ENCODE results near the gene MINDY2. TPM values are rescaled to one million over a fixed set of nuclear protein-coding genes. Genes with fewer than 3 reads are reported as not detected.
A peak's percentile ranks its signal among the peaks of the same experiment; 100 is the strongest.
"Not testable (repeated sequence)": the region's sequence is repeated elsewhere in the genome, so short reads cannot be mapped to it uniquely, and the experiment has no call there.

The MINDY2 gene
- polyA plus RNA-seq, 1 donor from 2014 or later, result 14.1 TPM

DNA sequence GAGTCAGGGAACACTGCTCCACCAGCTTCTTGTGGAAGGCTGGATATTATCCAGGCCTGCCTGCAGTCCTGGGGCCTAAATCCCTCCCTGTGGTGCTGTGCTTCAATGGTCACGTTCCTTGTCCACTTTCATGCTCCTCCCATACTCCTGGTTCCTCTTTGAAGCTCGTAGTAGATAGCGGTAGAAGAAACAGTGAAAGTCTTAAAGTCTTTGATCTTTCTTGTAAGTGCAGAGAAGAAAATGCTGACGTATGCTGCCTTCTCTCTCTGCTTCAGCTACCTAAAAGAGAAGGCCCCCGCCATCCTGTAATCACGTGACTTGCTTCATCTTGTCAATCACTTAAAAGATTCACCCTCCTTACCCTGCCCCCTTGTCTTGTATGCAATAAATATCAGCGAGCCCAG, 2.5 kb upstream of the MINDY2 start:
- H3K27me3 Mint-ChIP-seq, H3K27ac Mint-ChIP-seq: not testable (repeated sequence)

DNA sequence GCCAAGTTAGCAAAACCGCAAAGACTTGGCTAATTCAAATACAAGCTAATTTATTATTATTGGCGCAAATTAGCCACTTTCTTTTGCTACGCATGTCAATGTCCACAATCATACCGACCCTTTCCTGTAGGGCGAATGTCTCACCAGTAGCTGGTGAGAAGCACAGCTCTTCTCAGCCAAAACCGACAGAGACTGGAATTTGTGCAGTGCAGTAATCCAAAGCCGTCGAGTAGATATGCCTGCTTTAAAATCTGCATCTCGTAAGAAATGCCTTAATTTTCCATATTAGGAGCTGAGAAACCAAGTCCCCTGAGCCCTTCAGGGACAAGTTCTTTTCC, 614 bp upstream of the MINDY2 start:
- no peaks in the 10 kb centered on the region for H3K27me3 Mint-ChIP-seq
- peaks cover 3% of the 10 kb centered on the region for H3K36me3 Mint-ChIP-seq
- H3K9me3 Mint-ChIP-seq, result no peaks in the 10 kb centered on the region
- H3K4me3 Mint-ChIP-seq, result peak overlapping the region in 2 of 4 donors; percentile 91 to 98
- peaks cover 9 to 10% (median 10%) of the 10 kb centered on the region in 3 donors for H3K4me1 Mint-ChIP-seq
- H3K27ac Mint-ChIP-seq, result peak overlapping the region; percentile 74 to 96 (median 93)

More for the DNA sequence above, 2.5 kb upstream of the MINDY2 start:
- not testable (repeated sequence) for H3K9me3 Mint-ChIP-seq, H3K4me1 Mint-ChIP-seq, H3K36me3 Mint-ChIP-seq
- H3K4me3 Mint-ChIP-seq, result peak overlapping the region in 2 of 4 donors; percentile 40 to 43

DNA sequence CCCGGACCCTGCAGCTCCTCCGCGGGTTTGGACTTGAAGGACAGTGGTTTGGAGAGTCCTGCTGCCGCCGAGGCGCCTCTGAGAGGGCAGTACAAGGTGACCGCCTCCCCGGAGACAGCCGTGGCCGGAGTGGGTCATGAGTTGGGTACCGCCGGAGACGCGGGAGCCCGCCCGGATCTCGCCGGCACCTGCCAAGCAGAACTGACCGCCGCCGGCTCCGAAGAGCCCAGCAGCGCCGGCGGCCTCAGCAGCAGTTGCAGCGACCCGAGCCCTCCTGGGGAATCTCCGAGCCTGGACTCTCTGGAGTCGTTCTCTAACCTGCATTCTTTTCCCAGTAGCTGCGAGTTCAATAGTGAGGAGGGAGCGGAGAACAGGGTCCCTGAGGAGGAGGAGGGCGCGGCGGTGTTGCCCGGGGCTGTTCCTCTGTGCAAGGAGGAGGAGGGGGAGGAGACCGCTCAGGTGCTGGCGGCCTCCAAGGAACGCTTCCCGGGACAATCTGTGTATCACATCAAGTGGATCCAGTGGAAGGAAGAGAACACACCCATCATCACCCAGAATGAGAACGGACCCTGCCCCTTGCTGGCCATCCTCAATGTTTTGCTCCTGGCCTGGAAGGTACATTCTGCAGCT, 634 bp downstream of the MINDY2 start:
- Mint-ChIP-seq H3K36me3 (no peaks in the 10 kb centered on the region), H3K4me3 (peak overlapping the region in 2 of 4 donors; percentile 91 to 98), H3K4me1 (peaks cover 9 to 10% (median 10%) of the 10 kb centered on the region in 3 donors), H3K27ac (peak overlapping the region; percentile 73 to 94 (median 74)), H3K27me3 (no peaks in the 10 kb centered on the region), H3K9me3 (no peaks in the 10 kb centered on the region)

- Mint-ChIP-seq H3K27me3 (no peaks in the 10 kb centered on the region), H3K36me3 (no peaks in the 10 kb centered on the region), H3K27ac (no peak overlapping the region), H3K4me1 (peaks cover 15 to 17% (median 16%) of the 10 kb centered on the region in 3 donors), H3K9me3 (no peaks in the 10 kb centered on the region), H3K4me3 (peak overlapping the region in 2 of 4 donors; percentile 38 to 98)
Observed at GRCh38 chr15:58773024-58773423, 1.9 kb downstream of the MINDY2 start.

DNA sequence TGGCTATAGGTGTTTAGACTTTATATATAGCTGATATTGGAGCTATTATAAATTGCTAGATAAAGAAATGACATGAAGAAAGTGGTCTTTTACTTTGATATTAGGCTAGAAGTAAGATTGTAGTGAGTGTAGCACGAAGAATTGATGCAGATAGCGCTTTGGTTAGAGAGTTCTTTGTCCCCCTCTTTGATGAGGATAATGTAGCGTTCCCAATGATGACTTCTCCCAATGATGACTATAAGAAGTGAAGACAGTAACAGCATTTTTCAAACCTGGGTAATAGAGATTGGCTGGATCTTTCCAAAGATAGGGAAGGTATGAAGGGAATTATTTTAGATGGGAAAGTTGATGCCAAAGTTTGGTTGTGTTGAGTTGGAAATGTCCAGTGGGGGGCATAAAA, 4.3 kb downstream of the MINDY2 start:
- Mint-ChIP-seq H3K4me1 (peaks cover 14 to 16% (median 16%) of the 10 kb centered on the region in 3 donors), H3K4me3 (no peak overlapping the region), H3K36me3 (no peaks in the 10 kb centered on the region), H3K9me3 (no peaks in the 10 kb centered on the region), H3K27ac (no peak overlapping the region), H3K27me3 (no peaks in the 10 kb centered on the region)

GRCh38 chr15:58777107-58777506, 6.0 kb downstream of the MINDY2 start:
- Mint-ChIP-seq H3K27ac (peak overlapping the region in 1 of 3 donors; percentile 25), H3K36me3 (peaks cover 2% of the 10 kb centered on the region), H3K4me3 (peak overlapping the region in 3 of 4 donors; percentile 18 to 51 (median 24)), H3K4me1 (peaks cover 14 to 16% (median 16%) of the 10 kb centered on the region in 3 donors), H3K9me3 (no peaks in the 10 kb centered on the region), H3K27me3 (no peaks in the 10 kb centered on the region)

- Mint-ChIP-seq H3K4me3 (no peak overlapping the region), H3K36me3 (peaks cover 2% of the 10 kb centered on the region), H3K27me3 (no peaks in the 10 kb centered on the region), H3K27ac (peak overlapping the region in 1 of 3 donors; percentile 27), H3K9me3 (no peaks in the 10 kb centered on the region), H3K4me1 (peaks cover 8 to 19% (median 10%) of the 10 kb centered on the region in 3 donors)
Observed at GRCh38 chr15:58779554-58779953, 8.5 kb downstream of the MINDY2 start.

- Mint-ChIP-seq H3K27ac (no peak overlapping the region), H3K4me3 (no peak overlapping the region), H3K27me3 (no peaks in the 10 kb centered on the region), H3K4me1 (peaks cover 3 to 8% (median 4%) of the 10 kb centered on the region in 3 donors), H3K36me3 (peaks cover 2% of the 10 kb centered on the region), H3K9me3 (no peaks in the 10 kb centered on the region)
Observed at GRCh38 chr15:58785355-58785754, 14.3 kb downstream of the MINDY2 start.

- peaks cover 0 to 4% (median 4%) of the 10 kb centered on the region in 3 donors for H3K4me1 Mint-ChIP-seq
- H3K36me3 Mint-ChIP-seq, result peaks cover 10% of the 10 kb centered on the region
- no peak overlapping the region for H3K27ac Mint-ChIP-seq
- no peaks in the 10 kb centered on the region for H3K9me3 Mint-ChIP-seq
- no peak overlapping the region for H3K4me3 Mint-ChIP-seq
- H3K27me3 Mint-ChIP-seq, result no peaks in the 10 kb centered on the region
Observed at GRCh38 chr15:58788056-58788710, 17.1 kb downstream of the MINDY2 start.

GRCh38 chr15:58793862-58794261, 22.8 kb downstream of the MINDY2 start:
- H3K4me3 Mint-ChIP-seq, result no peak overlapping the region
- H3K27ac Mint-ChIP-seq, result no peak overlapping the region
- peaks cover 14% of the 10 kb centered on the region for H3K36me3 Mint-ChIP-seq
- H3K9me3 Mint-ChIP-seq, result no peaks in the 10 kb centered on the region
- H3K4me1 Mint-ChIP-seq, result peaks cover 6 to 14% (median 11%) of the 10 kb centered on the region in 3 donors
- H3K27me3 Mint-ChIP-seq, result no peaks in the 10 kb centered on the region

DNA sequence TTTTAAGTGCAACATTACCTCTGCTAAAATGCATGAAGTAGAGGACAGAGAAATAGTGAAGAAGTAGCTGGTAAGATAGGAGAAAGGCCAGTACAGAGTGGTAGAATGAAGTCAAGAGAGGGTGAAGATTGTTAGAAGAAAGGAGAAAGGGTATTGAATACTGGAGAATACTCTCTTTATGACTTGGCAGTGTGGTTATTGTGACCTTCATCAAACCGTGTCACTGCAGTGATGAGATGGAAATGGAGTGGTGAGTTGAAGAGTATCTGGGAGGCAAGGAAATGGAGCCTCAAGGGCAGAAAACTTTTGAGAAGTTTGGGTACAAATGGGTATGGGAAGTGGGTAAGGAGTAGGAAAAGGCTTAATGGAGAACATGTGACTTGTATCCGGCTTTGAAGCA, 24.7 kb downstream of the MINDY2 start:
- H3K9me3 Mint-ChIP-seq, result no peaks in the 10 kb centered on the region
- H3K36me3 Mint-ChIP-seq, result peaks cover 9% of the 10 kb centered on the region
- H3K4me3 Mint-ChIP-seq, result no peak overlapping the region
- H3K4me1 Mint-ChIP-seq, result peaks cover 13 to 27% (median 19%) of the 10 kb centered on the region in 3 donors
- peak overlapping the region in 1 of 3 donors; percentile 64 for H3K27ac Mint-ChIP-seq
- H3K27me3 Mint-ChIP-seq, result no peaks in the 10 kb centered on the region

DNA sequence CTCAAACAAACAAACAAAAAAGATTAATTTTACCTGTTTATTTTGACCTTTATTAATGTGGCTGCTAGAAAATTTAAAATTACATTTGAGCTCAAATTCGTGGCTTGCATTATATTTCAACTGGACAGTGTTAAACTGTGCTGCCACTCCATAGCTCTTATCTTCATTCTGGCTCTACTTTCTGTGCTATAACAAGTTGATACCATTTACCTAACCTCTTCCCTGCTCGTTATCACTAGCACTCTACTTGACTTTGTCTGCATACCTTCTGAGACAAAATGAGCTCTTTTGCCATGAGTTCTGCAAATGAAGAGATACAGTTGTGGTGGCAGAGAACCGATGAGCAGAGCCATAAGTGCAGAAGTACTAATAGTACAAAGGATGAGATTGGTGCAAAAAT, 26.4 kb downstream of the MINDY2 start:
- peaks cover 15 to 27% (median 19%) of the 10 kb centered on the region in 3 donors for H3K4me1 Mint-ChIP-seq
- no peak overlapping the region for H3K27ac Mint-ChIP-seq
- no peak overlapping the region for H3K4me3 Mint-ChIP-seq
- no peaks in the 10 kb centered on the region for H3K9me3 Mint-ChIP-seq
- H3K27me3 Mint-ChIP-seq, result no peaks in the 10 kb centered on the region
- peaks cover 4% of the 10 kb centered on the region for H3K36me3 Mint-ChIP-seq

- H3K4me3 Mint-ChIP-seq, result no peak overlapping the region
- no peak overlapping the region for H3K27ac Mint-ChIP-seq
- H3K27me3 Mint-ChIP-seq, result no peaks in the 10 kb centered on the region
- no peaks in the 10 kb centered on the region for H3K9me3 Mint-ChIP-seq
- H3K4me1 Mint-ChIP-seq, result peaks cover 5 to 7% (median 6%) of the 10 kb centered on the region in 3 donors
- H3K36me3 Mint-ChIP-seq, result peaks cover 2% of the 10 kb centered on the region
Observed at GRCh38 chr15:58805095-58805494, 34.0 kb downstream of the MINDY2 start.

GRCh38 chr15:58823267-58823666, 52.2 kb downstream of the MINDY2 start:
- not testable (repeated sequence) for H3K27ac Mint-ChIP-seq, H3K27me3 Mint-ChIP-seq, H3K4me1 Mint-ChIP-seq, H3K36me3 Mint-ChIP-seq, H3K9me3 Mint-ChIP-seq, H3K4me3 Mint-ChIP-seq

GRCh38 chr15:58830556-58830955, 59.5 kb downstream of the MINDY2 start:
- H3K4me3 Mint-ChIP-seq, result no peak overlapping the region
- no peaks in the 10 kb centered on the region for H3K9me3 Mint-ChIP-seq
- H3K27me3 Mint-ChIP-seq, result no peaks in the 10 kb centered on the region
- H3K4me1 Mint-ChIP-seq, result peaks cover 17 to 37% (median 18%) of the 10 kb centered on the region in 3 donors
- no peak overlapping the region for H3K27ac Mint-ChIP-seq
- H3K36me3 Mint-ChIP-seq, result peaks cover 10% of the 10 kb centered on the region

Measured in IgD-negative memory B cell (primary cell).